NB4 (cell line): ENCODE data around the gene FAM50B.

ENCODE experiments used
- POLR2A ChIP-seq: IDR thresholded peaks from 2 replicates; pipeline ENCODE4 v1.6.1; 2011; ENCODE audit warnings: mild to moderate bottlenecking; ENCODE audit not compliant: insufficient read length; ENCODE audit errors: extremely low read depth
- TF ChIP-seq, protein P1 (sequence below): IDR thresholded peaks from one replicate; pipeline ENCODE4 v1.5.1; 2012; ENCODE audit warnings: low read depth, low read length
- TF ChIP-seq, protein P2 (sequence below): IDR thresholded peaks from 2 replicates; pipeline ENCODE4 v1.6.1; 2011; ENCODE audit warnings: low read depth, low read length

DNA sequence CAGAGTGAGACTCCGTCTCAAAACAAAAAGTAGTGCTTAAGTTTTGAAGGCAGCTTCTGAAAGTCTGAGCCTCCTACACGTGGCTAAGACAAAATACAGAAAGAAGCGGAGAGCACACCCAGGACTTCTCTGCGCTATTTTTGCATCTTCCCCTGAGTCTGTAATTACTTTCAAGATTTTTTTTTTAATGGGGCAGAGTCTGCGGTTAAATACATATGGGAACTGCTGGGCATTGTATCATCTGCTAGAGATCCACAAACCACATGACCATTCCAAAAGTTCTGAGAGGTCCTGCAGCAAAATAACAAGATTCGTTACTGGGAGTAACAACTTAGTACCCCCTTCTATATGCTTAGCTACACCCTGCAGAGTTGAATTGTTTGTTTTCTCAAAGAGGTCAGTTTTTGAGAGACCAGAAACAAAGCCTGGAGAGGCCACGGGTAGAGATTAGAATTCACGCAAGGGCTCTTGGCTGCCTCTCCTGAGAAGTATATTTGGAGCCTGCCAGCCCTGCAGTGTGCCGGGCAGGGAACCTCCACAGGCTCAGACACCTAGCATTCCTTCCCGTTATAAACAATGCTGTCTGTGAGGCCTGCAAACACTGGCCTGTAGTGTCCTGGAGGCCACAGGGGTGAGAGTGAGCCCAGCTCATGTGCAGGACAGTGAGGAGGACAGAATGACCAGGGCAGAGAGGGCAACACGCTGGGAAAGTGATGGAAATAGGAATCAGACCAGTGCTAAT lies 48.2 kb upstream of the FAM50B start:
- TF ChIP-seq, protein P1, sequence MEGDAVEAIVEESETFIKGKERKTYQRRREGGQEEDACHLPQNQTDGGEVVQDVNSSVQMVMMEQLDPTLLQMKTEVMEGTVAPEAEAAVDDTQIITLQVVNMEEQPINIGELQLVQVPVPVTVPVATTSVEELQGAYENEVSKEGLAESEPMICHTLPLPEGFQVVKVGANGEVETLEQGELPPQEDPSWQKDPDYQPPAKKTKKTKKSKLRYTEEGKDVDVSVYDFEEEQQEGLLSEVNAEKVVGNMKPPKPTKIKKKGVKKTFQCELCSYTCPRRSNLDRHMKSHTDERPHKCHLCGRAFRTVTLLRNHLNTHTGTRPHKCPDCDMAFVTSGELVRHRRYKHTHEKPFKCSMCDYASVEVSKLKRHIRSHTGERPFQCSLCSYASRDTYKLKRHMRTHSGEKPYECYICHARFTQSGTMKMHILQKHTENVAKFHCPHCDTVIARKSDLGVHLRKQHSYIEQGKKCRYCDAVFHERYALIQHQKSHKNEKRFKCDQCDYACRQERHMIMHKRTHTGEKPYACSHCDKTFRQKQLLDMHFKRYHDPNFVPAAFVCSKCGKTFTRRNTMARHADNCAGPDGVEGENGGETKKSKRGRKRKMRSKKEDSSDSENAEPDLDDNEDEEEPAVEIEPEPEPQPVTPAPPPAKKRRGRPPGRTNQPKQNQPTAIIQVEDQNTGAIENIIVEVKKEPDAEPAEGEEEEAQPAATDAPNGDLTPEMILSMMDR = no peak
- TF ChIP-seq POLR2A = no peak
- TF ChIP-seq, protein P2, sequence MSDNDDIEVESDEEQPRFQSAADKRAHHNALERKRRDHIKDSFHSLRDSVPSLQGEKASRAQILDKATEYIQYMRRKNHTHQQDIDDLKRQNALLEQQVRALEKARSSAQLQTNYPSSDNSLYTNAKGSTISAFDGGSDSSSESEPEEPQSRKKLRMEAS = no peak
